Upper lobe of left lung (tissue), 4 donors: Measurements from ENCODE around the gene ALKBH5.

ENCODE experiments used
- CTCF ChIP-seq, 6 experiments: fragments of 450-650 bp in 4 of 6; fragments of 200-600 bp in 2 of 6; sonication (generic) in 2 of 6; IDR thresholded peaks; one replicate each; pipeline ENCODE4 v1.5.1; 2016 to 2019; ENCODE audit warnings: antibody characterized with exemption in 6 of 6
- POLR2A ChIP-seq, 4 donors: fragments of 450-650 bp; IDR thresholded peaks; one replicate each; pipeline ENCODE4 v1.5.1; 2016 to 2017; ENCODE audit warnings: antibody characterized with exemption in 4 of 4, mild to moderate bottlenecking in 2 of 4
- POLR2AphosphoS5 ChIP-seq, 2 donors: sonication (generic); formaldehyde crosslinking; IDR thresholded peaks; one replicate each; pipeline ENCODE4 v1.5.1; 2017; ENCODE audit warnings: antibody characterized with exemption in 2 of 2

- TF ChIP-seq CTCF (IDR thresholded peaks at IDR 0.05): no peak
- no peak for TF ChIP-seq POLR2A (IDR thresholded peaks at IDR 0.05)
- TF ChIP-seq POLR2AphosphoS5 (IDR thresholded peaks at IDR 0.05): no peak
Observed at GRCh38 chr17:18179804-18180203, 3.8 kb upstream of the ALKBH5 start.
